PFSK-1 (cell line): ENCODE results near the gene VASH1.

Source experiments
- FOXP2 ChIP-seq: optimal IDR thresholded peaks from 2 replicates; pipeline ENCODE3; 2011; ENCODE audit warnings: borderline replicate concordance, control low read depth, inconsistent platforms; ENCODE audit not compliant: insufficient read depth; ENCODE audit errors: extremely low read length, extremely low read depth
- POLR2AphosphoS5 ChIP-seq: IDR thresholded peaks from 2 replicates; pipeline ENCODE4 v1.6.1; 2012; ENCODE audit warnings: low read depth, mild to moderate bottlenecking, control low read depth, low read length, moderate library complexity
- SIN3A ChIP-seq: IDR thresholded peaks from 2 replicates; pipeline ENCODE4 v1.6.1; 2012; ENCODE audit warnings: mild to moderate bottlenecking, low read length, moderate library complexity, borderline replicate concordance; ENCODE audit not compliant: insufficient read depth
- TAF1 ChIP-seq: IDR thresholded peaks from 2 replicates; pipeline ENCODE4 v1.6.1; 2012; ENCODE audit warnings: low read length, control low read depth, borderline replicate concordance; ENCODE audit not compliant: insufficient read depth
- TF ChIP-seq, protein P1 (sequence below), 2 experiments: IDR thresholded peaks; 2 replicates each; pipeline versions ENCODE4 v1.6.1 to v1.8.0; 2011 to 2012; ENCODE audit warnings: low read depth in 2 of 2, low read length in 2 of 2, control low read depth in 1 of 2, inconsistent platforms in 1 of 2, mild to moderate bottlenecking in 1 of 2, moderate library complexity in 1 of 2; ENCODE audit not compliant: insufficient read depth in 1 of 2

Gene VASH1

DNA sequence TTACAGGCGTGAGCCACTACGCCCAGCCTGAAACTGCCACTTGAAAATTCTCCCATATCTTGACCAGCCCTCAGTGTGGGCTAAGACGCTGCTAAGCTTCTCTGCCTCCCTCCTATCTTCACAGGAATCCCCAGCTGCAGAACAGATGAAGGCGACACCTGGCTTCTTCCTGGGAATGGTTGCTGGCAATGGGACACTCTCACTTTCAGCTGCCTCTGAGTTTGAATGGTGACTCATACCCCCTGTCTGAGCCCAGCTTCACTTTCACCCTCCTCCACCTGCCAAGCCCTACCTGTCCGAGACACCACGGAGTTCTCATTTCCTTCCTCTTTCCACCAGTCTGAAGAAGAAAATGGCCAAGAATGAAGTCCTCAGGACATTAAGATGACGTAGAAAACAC lies 18.3 kb upstream of the VASH1 start:
- no peak for TF ChIP-seq FOXP2
- TF ChIP-seq POLR2AphosphoS5 = no peak
- TF ChIP-seq SIN3A = no peak
- no peak for TF ChIP-seq TAF1
- TF ChIP-seq, protein P1, sequence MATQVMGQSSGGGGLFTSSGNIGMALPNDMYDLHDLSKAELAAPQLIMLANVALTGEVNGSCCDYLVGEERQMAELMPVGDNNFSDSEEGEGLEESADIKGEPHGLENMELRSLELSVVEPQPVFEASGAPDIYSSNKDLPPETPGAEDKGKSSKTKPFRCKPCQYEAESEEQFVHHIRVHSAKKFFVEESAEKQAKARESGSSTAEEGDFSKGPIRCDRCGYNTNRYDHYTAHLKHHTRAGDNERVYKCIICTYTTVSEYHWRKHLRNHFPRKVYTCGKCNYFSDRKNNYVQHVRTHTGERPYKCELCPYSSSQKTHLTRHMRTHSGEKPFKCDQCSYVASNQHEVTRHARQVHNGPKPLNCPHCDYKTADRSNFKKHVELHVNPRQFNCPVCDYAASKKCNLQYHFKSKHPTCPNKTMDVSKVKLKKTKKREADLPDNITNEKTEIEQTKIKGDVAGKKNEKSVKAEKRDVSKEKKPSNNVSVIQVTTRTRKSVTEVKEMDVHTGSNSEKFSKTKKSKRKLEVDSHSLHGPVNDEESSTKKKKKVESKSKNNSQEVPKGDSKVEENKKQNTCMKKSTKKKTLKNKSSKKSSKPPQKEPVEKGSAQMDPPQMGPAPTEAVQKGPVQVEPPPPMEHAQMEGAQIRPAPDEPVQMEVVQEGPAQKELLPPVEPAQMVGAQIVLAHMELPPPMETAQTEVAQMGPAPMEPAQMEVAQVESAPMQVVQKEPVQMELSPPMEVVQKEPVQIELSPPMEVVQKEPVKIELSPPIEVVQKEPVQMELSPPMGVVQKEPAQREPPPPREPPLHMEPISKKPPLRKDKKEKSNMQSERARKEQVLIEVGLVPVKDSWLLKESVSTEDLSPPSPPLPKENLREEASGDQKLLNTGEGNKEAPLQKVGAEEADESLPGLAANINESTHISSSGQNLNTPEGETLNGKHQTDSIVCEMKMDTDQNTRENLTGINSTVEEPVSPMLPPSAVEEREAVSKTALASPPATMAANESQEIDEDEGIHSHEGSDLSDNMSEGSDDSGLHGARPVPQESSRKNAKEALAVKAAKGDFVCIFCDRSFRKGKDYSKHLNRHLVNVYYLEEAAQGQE (IDR thresholded peaks at IDR 0.05; ENCODE audit: insufficient read depth in 1 of 2, low read depth in 2 of 2, low read length in 2 of 2) = no peak

DNA sequence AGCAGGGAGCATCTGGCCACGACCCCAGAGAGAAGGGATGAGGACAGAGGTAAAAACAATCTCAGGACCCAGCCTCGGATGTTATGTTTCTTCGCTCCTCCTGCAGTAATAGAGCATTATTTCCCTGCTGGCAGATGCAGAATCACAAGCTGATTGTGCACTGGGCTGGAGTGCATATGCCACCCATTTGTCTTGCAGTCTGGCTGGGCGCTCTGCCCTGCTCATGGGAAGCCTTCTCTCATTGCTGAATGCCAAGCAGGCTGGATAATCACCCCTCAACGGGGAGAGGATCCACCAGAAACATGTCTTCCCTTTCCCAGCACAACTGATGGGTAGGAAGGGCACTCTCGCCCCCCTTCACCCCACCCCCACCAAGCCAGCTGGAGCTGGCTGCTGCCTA lies 8.5 kb upstream of the VASH1 start:
- TF ChIP-seq SIN3A (no peak), FOXP2 (no peak), TAF1 (no peak), POLR2AphosphoS5 (no peak)
- TF ChIP-seq, protein P1 (IDR thresholded peaks at IDR 0.05; ENCODE audit: insufficient read depth in 1 of 2, low read depth in 2 of 2, low read length in 2 of 2) = no peak

DNA sequence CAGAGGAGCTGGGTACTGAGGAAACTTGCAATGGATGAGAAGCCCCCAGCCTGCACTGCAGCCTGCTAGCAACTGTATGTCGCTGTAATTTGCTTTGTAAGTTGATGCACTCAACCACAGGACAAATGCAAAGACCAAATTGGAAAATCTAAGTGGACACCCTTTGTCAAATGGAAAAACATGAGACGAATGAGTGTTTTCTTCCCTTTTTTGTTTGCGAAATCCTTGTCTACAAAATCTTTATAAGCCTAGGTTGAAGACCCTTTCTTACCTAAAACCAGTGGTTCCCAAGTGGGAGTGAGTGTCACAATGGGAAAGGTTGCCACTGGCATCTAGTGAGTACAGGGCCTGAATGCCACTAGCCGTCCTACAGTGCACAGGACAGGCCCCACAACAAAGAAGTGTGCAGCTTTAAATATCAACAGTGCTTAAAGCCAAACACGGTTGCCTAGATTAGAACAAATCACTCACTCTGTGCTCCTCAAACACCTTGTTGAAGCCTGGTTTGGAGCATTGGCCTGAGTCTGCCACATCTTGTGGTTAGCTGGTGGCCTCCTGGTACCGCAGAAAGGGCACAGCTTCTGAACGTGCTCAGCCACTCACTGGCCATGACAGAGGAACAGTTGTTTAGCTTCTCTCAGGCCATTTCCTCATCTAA lies 7.6 kb upstream of the VASH1 start:
- no peak for TF ChIP-seq POLR2AphosphoS5
- TF ChIP-seq, protein P1 (IDR thresholded peaks at IDR 0.05; ENCODE audit: insufficient read depth in 1 of 2, low read depth in 2 of 2, low read length in 2 of 2) = no peak
- no peak for TF ChIP-seq SIN3A
- TF ChIP-seq FOXP2 = no peak
- no peak for TF ChIP-seq TAF1

DNA sequence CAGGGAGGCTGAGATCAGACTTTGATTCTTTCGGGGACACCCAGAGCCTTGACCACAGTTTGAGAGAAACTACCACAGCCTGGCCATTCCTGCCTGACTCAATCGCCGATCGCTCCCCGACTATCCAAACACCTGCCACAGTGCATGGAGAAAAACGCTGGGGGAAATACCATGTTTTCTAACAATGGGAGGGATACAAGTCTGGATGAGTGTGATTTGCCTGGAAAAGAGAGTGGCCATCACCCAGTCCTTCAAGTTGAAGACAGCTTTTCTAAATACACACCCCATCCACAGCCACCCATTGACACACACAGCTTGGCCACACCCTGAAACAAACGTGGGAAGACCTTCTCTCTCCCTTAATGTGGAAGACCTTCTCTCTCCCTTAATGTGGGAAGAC lies 6.7 kb upstream of the VASH1 start:
- TF ChIP-seq TAF1 = no peak
- TF ChIP-seq, protein P1 (IDR thresholded peaks at IDR 0.05; ENCODE audit: insufficient read depth in 1 of 2, low read depth in 2 of 2, low read length in 2 of 2) = no peak
- no peak for TF ChIP-seq SIN3A
- TF ChIP-seq FOXP2 = no peak
- no peak for TF ChIP-seq POLR2AphosphoS5
